LNCaP clone FGC (cell line): ENCODE data around the gene PDE11A.

Experiments
- DNase-seq: peaks from one replicate; pipeline ENCODE4 v3.0.0-alpha.2; 2011; ENCODE audit warnings: low read depth
- H3K4me3 ChIP-seq: 2 replicates; pipeline ENCODE4 v1.5.1; 2011; ENCODE audit warnings: mild to moderate bottlenecking, low read depth, low read length, control low read depth
- TF ChIP-seq, protein P1 (sequence below): IDR thresholded peaks from 2 replicates; pipeline ENCODE4 v1.5.1; 2012; ENCODE audit warnings: mild to moderate bottlenecking; ENCODE audit not compliant: control insufficient read depth, insufficient read depth; ENCODE audit errors: extremely low read depth

Gene PDE11A

DNA sequence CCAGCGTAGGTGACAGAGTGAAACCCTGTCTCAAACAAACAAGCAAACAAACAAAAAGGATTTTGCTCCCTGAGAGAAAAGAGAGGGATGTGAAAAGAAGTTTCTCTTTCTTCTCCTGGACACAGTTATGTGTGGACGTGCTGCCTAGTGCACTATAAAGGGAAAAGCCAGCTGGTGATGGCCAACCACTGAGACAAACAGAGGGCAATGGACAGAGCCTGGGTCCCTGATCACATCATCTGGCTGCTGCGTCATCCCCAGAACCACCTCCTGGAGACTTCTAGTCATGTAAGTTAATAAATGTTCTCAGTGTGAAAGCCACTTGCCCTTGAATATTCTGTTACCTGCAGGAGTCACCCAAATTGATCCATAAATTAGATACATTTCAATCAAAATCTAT lies 184.9 kb downstream of the PDE11A start:
- H3K4me3 ChIP-seq = no peak overlapping the region
- DNase-seq = no peak
- TF ChIP-seq, protein P1, sequence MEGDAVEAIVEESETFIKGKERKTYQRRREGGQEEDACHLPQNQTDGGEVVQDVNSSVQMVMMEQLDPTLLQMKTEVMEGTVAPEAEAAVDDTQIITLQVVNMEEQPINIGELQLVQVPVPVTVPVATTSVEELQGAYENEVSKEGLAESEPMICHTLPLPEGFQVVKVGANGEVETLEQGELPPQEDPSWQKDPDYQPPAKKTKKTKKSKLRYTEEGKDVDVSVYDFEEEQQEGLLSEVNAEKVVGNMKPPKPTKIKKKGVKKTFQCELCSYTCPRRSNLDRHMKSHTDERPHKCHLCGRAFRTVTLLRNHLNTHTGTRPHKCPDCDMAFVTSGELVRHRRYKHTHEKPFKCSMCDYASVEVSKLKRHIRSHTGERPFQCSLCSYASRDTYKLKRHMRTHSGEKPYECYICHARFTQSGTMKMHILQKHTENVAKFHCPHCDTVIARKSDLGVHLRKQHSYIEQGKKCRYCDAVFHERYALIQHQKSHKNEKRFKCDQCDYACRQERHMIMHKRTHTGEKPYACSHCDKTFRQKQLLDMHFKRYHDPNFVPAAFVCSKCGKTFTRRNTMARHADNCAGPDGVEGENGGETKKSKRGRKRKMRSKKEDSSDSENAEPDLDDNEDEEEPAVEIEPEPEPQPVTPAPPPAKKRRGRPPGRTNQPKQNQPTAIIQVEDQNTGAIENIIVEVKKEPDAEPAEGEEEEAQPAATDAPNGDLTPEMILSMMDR = no peak

DNA sequence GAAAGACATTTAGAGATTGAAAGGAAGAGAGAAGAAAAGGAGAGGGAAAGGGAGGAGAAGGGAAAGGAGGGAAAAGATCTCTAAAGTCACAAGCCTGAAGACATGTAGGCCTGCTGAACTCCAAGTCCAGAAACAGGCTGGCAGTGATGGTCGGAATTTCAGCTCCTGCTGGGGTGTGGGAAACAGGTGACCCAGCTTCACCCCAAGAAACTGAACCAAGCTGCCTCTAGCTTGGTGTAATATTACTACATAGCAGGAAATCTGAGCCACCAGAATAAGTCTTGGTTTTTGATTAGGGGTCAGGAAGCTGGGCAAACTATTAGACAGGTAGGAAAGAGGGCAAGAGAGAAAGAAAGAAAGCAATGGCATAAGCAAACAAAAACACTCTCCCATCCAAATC lies 185.8 kb downstream of the PDE11A start:
- TF ChIP-seq, protein P1 = no peak
- no peak for DNase-seq
- no peak overlapping the region for H3K4me3 ChIP-seq

DNA sequence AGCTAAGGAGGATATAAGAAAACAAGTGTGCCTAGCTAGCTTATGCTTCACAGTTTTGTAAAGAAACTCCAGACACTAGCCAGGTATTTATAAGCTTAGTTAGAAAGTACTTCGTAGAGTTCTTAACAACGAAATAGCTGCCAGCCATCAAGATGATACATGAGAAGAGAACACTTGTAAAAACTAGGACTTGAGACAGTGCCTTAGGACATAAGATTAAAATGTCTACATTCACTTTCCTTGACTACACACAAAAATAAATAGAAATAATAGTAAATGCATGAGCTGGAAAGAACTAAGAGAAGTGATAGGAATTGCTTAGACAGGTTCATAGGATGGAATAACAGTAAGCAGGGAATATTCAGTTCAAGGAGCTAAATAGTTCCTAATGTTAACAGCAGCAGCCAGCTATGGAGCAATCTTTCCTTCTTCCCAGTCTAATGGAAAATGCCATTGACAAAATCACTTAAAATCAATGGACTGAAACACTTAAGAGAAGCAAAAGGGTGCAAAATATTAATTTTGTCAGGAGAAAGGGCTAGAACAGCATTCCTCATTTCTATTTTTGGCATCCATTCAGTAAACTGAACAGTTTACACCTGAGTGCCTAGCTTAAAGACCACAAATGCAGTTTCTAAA lies 186.6 kb downstream of the PDE11A start:
- DNase-seq = no peak
- no peak overlapping the region for H3K4me3 ChIP-seq

DNA sequence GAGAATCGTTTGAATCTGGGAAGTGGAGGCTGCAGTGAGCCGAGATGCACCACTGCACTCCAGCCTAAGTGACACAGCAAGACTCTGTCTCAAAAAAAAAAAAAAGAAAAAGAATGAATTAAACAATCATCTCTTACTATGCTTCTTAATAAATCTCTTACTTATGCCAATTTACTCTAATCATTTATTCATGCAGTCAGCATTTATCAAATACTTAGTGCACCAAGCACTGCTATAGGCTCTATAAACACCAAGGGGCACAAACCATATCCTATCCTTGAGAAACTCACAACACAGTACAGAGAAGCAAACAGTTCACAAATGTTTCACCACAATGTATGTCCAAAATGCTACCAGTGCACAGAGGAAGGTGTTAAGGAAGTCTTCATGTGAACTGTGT lies 189.4 kb downstream of the PDE11A start:
- H3K4me3 ChIP-seq = no peak overlapping the region
- DNase-seq = no peak
- TF ChIP-seq, protein P1 = no peak

More for the DNA sequence above, 186.6 kb downstream of the PDE11A start:
- TF ChIP-seq, protein P1 = no peak

DNA sequence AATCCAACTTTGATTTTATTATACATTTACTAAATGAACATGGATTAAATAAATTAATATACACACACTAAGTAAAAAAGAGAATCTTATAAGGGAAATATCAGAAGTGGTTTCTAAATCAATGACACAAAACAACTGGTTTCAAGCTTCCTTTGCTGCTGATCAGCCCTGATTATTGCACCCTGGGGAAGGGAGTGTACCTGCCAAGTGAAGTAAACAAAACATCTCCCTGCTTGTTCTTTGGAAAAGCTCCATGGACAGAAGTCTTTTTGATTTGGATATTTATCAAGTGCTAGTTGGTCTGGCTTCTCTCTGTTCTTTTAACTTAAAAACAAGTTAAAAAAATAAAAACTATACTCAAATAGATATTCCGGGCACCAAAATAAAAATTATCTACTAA lies 190.1 kb downstream of the PDE11A start:
- H3K4me3 ChIP-seq = no peak overlapping the region
- TF ChIP-seq, protein P1 = no peak
- DNase-seq = peak; percentile 67

DNA sequence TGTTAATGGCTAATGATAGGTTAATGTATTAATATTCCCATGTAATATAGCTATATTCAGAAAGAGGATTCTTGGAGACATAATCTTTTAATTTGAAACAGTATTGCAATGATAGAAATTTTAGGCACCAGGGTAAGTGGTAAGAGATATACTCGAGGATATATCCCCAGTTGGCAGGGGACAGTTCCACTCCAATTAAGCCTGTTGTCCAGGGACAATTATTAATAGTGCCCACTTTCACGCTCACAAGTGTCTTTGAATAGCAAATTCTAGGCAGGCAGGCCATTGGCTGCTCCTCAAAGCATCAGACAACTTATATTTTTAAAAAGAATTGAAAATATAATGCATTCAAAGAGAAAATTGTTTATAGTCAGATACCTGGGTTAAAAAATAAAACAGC lies 190.7 kb downstream of the PDE11A start:
- TF ChIP-seq, protein P1 = no peak
- DNase-seq = no peak
- no peak overlapping the region for H3K4me3 ChIP-seq
